Stimulated activated CD4-positive, alpha-beta T cell treated with anti-CD3 and anti-CD28 coated beads, Interleukin-4, amount 100 ng/mL, for 24 hours (primary cell): ENCODE results near the gene KCNMA1.

ENCODE experiments used
- DNase-seq: peaks from one replicate; pipeline ENCODE4 v3.0.0-alpha.2; 2020

The KCNMA1 gene

GRCh38 chr10:77252380-77253146 lies 385.0 kb downstream of the KCNMA1 start:
- DNase-seq: no peak

GRCh38 chr10:77251297-77252013 lies 386.2 kb downstream of the KCNMA1 start:
- no peak for DNase-seq

- DNase-seq: no peak
These were observed 387.6 kb downstream of the KCNMA1 start for GRCh38 chr10:77249901-77250459.

- no peak for DNase-seq
These were observed 389.4 kb downstream of the KCNMA1 start for GRCh38 chr10:77248104-77248790.

- no peak for DNase-seq
These were observed 390.3 kb downstream of the KCNMA1 start for GRCh38 chr10:77247031-77247990.

GRCh38 chr10:77245953-77246352 lies 391.7 kb downstream of the KCNMA1 start:
- no peak for DNase-seq

GRCh38 chr10:77244746-77245145 lies 392.9 kb downstream of the KCNMA1 start:
- no peak for DNase-seq

GRCh38 chr10:77244286-77244685 lies 393.3 kb downstream of the KCNMA1 start:
- no peak for DNase-seq

GRCh38 chr10:77241350-77241725 lies 396.3 kb downstream of the KCNMA1 start:
- DNase-seq: no peak

GRCh38 chr10:77240706-77241349 lies 396.8 kb downstream of the KCNMA1 start:
- DNase-seq: no peak

GRCh38 chr10:77240041-77240652 lies 397.5 kb downstream of the KCNMA1 start:
- no peak for DNase-seq

GRCh38 chr10:77237120-77237519 lies 400.5 kb downstream of the KCNMA1 start:
- no peak for DNase-seq

- no peak for DNase-seq
These were observed 400.9 kb downstream of the KCNMA1 start for GRCh38 chr10:77236700-77237099.

- no peak for DNase-seq
These were observed 401.6 kb downstream of the KCNMA1 start for GRCh38 chr10:77236029-77236428.

- no peak for DNase-seq
These were observed 403.0 kb downstream of the KCNMA1 start for GRCh38 chr10:77234599-77234998.

GRCh38 chr10:77233466-77233865 lies 404.1 kb downstream of the KCNMA1 start:
- DNase-seq: no peak

GRCh38 chr10:77231884-77232610 lies 405.6 kb downstream of the KCNMA1 start:
- no peak for DNase-seq

GRCh38 chr10:77231375-77231774 lies 406.2 kb downstream of the KCNMA1 start:
- DNase-seq: no peak

- no peak for DNase-seq
These were observed 407.4 kb downstream of the KCNMA1 start for GRCh38 chr10:77230194-77230593.

- no peak for DNase-seq
These were observed 407.9 kb downstream of the KCNMA1 start for GRCh38 chr10:77229704-77230103.

GRCh38 chr10:77228559-77228958 lies 409.0 kb downstream of the KCNMA1 start:
- no peak for DNase-seq
